PC-9 (cell line): ENCODE data around the gene RASGEF1C.

Source experiments
- CTCF ChIP-seq: fragments of 200-600 bp; sonication (generic); conservative IDR thresholded peaks from 2 replicates; pipeline ENCODE4 v1.6.1; 2017; ENCODE audit warnings: mixed run types, antibody characterized with exemption, mild to moderate bottlenecking, moderate library complexity
- EZH2 ChIP-seq: fragments of 200-600 bp; sonication (generic); IDR thresholded peaks from 2 replicates; pipeline ENCODE4 v1.8.0; 2017; ENCODE audit warnings: antibody characterized with exemption, low read depth

- TF ChIP-seq CTCF (no peak), EZH2 (no peak)
Measured at GRCh38 chr5:180059326-180059725, 149.7 kb downstream of the RASGEF1C start.
